Stimulated activated CD4-positive, alpha-beta T cell treated with anti-CD3 and anti-CD28 coated beads, Interleukin-12 subunit alpha, Interleukin-12 subunit beta, amount 100 ng/mL, for 24 hours (primary cell): Measurements from ENCODE around the gene HRH2.

Experiments
- DNase-seq, 2 experiments: peaks; one replicate each; pipeline ENCODE4 v3.0.0-alpha.2; 2020; ENCODE audit warnings: low read depth in 2 of 2

Gene HRH2

DNA sequence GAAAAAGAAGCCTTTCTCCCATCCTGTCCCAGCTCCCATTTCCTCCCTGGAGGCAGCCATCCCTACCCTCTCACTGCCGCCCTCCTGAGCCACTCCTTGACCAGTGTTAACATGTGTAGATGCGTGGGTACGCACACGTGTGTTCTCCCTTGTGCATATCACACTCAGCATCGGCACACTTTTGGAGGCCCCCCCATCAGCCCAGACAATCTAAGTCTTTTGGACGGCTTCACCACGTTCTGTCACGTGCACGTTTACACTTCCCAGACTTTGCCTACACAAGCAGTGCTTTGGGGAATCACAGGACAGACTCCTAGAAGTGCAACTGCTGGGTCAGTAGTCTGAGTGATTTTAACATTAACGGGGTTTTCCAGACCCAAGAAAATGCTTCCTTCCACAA is 18.0 kb downstream of the HRH2 start:
- DNase-seq, result no peak

DNA sequence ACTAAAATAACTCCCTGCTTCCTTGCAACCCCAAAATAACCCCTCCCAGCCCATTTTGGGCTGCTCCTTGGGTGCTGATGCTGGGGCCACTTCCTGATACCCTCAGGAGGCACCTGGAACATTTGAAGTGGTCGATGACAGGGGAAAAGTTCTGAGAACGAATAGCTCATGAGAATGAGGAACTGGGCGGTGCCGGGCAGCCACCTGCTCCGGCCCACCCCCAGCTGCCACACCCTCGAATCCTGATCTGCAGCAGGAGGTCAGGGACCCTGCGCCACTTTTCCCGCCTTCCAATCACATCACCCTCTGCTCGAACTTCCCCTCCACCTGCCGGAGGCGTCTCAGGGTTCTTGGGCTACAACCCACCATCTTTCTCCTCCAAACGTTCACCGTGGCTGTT is 19.7 kb downstream of the HRH2 start:
- no peak for DNase-seq

DNA sequence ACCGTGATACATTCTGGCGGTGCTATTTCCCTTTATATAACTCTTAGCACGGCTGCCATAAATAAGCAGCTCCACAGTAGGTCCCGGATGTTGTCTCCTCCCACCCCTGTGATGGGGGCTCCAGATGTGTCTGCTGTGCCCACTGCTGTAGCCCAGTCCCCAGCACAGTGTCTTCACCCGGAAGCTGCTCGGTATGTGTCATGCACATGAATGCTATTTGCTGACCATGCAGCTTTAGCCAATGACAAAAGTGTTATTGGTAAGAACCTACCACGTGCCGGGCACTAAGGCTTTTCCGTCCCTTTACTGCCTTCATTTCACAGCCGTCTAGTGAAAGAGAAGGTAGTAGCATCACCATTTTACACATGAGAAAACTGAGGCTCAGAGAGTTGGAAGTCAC is 20.2 kb downstream of the HRH2 start:
- no peak for DNase-seq

DNA sequence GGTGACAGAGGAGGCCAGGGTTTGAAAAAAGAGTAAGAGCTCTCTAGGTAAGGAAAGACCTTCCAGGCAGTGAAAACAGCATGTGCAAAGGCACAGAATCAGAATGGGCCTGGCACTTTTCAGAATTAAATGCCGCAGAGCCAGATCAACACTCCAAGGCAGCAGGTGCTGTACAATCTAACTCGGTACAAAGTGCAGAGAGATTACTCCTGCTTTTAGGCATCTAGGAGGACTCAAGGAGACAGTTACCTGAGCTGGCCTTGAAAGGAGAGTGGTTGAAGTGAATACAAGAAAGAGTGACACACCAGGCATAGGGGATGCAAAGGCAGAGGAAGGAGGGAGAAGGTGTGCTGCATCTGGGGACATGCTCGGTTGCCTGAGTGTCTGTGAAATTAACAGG is 21.5 kb downstream of the HRH2 start:
- no peak for DNase-seq

DNA sequence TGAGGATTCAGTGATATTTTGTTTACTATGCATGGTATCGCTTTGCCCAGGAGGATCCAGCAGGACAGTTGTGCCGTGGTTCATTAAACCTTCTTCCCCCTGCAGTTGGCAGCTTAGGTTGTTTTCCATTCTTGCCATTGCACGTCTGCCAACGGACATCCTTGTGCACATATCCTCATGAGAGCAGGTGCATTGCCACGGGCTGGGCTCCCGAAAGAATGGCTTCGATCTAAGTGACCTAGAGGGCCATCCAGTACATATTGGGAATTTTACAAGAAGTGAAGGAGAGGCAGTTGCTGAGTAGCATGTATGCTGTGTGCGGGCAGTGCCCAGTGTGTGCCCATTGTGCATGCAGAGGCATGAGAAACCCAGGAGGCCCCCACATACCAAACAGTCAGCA is 22.1 kb downstream of the HRH2 start:
- DNase-seq, result no peak

DNA sequence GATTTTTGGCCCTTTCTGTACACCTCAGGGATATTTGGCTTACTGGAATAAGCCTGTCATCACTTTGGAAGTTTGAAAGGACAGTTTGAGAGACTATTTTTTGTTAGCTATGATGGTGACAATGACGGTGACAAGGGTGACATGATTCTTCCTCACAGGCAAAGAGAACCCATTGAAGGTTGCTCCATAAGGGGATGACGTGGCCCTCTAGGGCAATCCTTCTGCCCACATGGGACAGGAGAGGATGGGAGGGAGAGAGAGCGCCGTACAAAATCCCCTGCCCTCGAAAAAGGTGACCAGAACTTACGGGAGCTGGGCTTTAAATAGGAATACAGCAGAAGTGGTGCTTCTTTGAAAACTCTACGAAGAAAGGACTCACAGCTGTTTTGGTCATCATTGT is 22.6 kb downstream of the HRH2 start:
- no peak for DNase-seq

DNA sequence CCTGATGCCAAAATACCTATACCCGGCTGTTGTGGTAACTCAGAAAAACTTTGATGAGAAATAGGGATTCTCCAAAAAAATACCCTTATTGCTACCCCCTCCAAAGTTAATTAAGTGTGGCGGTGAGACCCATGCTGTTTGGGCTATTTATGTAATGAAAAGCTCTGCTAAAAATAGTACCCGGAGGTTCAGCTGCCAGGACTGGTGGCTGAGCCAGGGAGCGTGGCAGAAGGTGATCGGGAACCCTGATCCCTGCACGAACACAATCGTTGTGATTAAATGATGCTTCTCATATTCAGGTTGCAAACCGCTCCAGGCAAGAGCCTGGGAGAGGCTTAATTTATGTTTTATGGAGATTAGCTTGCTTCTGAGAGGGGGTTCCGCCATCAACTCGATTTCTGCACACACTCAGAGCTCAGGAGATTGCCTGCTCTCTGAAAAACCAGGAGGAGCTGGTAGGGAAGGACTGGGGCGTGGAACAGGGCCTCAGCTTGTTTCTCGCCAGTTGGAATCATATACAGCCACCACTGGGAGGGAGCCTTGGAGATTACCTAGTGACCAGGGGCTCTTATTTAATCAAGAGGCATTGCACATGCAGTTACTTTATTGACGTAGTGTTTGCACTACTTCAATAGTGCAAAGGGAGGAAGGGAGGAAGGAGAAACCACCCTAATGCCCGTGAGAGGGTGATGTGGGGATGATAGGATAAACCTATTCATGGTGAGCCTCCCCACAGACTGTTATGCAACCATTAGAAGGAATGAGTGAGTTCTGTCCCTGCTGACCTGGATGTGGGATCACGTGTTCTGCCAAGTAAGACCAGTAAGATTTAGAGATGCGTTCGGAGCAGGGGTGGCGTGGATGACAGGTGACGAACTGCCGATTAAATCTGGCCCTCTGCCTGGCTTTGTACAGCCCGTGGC is 23.4 kb downstream of the HRH2 start:
- no peak for DNase-seq

DNA sequence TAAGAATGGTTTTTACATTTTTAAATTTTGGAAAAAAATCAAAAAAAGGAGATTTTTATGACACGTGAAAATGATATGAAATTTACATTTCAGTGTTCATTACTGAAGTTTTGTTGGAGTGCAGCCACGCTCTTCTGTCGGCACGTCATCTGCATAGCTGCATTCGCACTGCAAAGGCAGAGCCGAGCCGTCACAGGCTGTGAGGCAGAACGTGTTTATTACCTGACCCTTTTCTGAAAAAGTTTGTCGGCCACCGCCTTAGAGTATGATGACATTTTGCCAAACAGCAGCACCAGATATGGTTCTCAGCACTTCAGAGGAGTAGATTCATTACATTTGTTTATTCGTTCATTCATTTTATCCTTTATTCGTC is 24.1 kb downstream of the HRH2 start:
- no peak for DNase-seq

DNA sequence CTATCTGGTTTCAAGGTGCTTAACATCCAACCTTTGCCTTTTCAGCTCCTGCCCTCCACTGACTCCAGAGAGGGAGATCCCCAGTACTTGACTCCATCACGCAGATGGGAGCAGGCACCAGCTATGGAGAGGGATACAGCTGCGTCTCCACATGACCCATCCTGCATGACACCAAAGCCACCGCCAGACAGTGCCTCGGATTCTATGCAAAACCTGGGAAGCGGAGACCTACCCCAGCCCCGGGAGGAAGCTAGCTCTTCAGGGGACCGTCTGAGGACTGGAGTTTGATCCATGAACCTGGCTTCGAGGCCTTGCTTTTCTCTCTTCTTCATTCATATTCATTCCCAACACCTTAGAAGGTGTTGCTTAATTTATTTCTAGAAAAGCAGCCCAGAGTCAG is 24.8 kb downstream of the HRH2 start:
- DNase-seq, result no peak

DNA sequence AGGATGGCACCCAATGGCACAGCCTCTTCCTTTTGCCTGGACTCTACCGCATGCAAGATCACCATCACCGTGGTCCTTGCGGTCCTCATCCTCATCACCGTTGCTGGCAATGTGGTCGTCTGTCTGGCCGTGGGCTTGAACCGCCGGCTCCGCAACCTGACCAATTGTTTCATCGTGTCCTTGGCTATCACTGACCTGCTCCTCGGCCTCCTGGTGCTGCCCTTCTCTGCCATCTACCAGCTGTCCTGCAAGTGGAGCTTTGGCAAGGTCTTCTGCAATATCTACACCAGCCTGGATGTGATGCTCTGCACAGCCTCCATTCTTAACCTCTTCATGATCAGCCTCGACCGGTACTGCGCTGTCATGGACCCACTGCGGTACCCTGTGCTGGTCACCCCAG is 25.4 kb downstream of the HRH2 start:
- DNase-seq, result no peak

DNA sequence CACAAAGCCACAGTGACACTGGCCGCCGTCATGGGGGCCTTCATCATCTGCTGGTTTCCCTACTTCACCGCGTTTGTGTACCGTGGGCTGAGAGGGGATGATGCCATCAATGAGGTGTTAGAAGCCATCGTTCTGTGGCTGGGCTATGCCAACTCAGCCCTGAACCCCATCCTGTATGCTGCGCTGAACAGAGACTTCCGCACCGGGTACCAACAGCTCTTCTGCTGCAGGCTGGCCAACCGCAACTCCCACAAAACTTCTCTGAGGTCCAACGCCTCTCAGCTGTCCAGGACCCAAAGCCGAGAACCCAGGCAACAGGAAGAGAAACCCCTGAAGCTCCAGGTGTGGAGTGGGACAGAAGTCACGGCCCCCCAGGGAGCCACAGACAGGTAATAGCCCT is 26.1 kb downstream of the HRH2 start:
- DNase-seq, result no peak

DNA sequence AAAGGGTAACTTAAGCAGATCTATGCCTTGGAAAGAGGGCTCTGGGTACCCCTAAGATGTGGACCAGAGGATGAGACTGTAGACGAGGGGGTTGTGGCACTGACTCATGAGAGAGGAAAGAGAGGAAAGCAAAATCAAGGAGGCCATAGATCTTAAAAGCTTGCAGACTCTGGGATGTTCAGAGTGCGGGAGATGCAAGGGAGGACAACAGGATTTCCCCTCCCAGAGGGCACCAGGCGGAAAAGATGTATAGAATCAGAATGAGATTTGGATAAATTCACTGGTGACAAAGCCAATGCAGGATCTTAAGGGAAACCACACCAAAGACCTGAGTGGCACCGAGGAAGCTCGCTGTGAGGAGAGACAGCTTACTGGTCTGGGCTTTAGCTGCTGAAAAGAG is 27.1 kb downstream of the HRH2 start:
- no peak for DNase-seq

DNA sequence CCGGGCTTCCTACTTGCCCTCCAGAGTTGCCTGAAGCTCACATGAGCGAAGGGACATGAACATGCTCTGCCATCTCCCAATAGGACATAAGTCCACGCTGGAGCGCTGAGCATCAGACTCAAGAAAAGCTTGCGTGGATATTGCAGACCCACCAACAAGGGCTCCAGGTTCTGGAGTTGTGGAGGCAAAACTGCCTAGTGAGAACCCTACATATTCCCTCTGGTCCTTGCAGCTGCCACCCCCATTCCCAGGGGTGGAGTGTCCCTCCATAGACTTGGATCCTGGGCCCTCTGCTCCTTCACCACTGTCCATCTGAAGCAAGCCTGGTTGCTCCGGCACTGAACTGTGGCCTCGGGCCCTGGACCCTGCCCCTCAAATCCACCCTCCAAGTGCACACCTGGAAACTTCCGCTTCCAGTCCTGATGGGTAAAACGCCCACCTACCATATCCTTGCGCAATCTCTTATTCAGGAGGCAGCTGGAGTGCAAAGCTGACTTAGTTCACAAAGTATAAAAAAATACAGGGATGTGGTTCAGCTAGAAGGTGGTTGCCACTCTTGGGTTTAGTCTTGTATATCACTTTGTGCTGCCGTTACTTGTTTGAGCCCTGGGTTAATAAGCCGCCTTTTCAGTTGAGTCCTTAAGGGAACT is 28.0 kb downstream of the HRH2 start:
- no peak for DNase-seq

DNA sequence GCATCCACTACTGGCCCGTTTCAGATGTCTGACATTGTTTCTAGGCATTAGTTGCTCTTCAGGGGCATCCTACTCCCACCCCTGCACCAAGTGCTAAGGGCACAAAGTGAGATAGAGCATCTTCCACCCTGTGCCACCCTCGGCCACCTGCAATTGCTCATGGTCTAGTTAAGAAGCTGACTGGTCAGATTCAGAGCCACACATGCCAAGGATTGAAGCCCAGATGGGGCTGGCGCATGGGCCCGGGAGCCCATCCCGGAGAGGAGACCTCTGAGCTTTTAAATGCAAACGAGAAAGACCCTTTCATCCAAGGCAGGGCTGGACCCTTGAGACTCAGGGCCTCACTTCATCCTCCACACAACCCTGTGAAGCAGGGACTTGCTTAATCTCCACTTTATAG is 28.5 kb downstream of the HRH2 start:
- DNase-seq, result no peak

DNA sequence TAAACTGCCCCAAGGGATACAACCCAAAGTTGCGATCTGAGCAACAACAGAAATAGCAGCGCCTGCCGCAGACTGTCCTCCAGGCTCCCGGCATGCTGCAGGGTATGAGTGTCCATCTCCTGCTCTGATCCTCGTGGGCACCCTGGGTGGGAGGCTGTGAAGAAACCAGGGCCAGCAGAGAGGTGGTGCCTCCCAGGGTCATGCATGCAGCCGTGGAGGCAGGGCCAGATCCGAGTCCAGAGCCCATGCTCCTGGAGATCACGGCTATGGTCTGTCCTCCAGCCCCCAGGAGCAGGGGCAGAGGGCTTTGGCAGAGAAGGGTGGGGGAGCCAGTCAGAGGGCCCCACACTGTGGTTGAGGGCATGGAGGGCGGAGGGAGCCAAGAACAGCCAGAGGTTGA is 29.0 kb downstream of the HRH2 start:
- DNase-seq, result no peak

DNA sequence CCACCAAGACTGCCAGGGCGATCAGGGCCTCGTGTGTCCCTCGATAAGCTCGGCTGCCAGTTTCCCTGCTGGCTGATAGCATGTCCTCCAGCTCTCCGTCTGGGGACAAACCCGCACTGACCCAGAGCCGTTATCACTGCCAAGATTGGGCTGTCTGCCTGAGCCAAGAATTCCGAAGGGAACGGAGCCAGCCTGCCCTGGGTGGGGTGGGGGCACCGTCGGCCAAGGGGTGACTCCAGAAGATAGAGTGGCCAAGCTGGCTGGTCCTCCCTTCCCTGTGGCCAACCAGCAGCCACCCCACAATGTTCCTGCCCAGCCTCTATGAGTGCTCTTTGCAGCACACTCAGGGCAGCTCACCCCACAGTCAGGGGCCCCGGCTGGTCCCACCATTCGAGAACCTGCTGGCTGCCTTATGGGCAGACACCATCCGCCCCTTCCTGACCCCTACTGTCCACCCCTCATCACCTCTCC is 29.4 kb downstream of the HRH2 start:
- no peak for DNase-seq

DNA sequence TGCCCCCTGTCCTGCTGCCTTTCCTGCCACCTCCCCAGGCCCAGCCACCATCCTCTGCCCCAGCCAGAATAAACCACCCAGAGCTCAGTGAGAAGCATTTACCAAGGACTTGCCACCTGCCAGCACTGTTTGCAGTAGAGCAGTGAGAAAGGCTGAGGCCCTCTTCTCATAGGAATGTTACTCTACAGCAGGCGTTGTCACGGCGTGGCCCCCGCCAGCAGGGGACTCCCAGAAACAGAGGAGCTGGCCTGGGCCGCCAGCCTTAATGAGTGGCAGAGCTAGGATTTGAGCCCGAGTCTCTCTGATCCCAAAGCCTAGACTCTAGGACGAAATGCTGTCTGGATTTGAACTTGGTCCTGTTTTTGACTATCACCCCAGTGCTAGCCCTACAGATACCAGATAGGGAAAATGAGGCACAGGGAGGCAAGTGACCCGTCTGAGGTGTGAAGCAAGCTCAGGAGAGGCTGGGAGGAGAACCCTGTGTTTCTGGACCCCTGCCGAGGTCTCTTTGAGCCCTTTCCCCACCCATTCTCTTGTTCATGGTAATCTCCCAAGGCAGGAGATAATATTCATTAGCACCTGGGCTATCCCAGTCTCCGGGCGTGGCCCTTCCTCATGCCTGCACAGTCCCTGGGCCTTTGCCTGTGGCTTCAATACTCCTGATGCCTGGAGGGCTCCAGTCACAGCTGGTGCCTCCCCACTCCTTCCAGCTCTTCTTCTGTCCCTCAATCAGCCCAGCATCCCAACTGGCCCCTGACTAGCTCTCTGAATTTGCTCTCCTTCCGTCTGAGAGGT is 30.7 kb downstream of the HRH2 start:
- DNase-seq, result no peak

DNA sequence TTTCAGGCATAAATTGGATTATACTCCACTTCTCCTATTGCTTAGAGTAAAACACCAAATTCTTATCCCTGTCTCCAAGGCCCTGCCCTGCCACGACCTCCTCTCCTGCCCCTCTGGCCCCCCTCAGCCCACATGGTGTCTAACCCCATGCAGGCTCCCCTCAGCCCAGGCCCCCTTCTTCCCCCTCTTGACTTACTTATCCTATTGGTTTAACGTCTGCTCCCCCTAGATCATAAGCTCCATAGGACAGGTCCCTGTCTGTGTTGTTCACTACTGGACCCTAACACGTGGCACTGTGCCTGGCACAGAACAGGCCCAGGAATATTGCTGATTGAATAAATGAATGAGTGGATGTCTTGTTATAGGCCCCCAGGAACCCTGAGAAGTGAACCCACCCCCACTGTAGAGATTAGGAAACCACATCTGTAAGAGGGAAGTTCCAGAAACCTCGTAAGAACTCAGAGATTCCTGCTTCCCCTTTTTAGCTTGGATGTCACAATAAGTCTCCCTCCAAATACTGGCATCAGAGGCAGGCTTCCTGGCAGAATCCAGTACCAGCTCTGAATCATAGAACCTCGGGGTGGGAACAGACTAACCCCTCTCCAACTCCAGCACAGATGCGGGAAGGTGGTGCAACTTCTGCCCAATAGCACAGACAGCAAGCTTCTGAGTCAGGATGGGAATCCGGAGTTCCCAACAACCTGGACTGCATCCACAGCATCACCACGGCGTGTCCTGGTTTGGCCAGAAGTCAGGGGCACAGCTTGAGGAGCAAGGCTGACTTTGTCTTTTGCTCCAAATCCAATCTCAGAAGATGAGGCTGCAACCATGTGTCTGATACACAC is 31.5 kb downstream of the HRH2 start:
- DNase-seq, result no peak

DNA sequence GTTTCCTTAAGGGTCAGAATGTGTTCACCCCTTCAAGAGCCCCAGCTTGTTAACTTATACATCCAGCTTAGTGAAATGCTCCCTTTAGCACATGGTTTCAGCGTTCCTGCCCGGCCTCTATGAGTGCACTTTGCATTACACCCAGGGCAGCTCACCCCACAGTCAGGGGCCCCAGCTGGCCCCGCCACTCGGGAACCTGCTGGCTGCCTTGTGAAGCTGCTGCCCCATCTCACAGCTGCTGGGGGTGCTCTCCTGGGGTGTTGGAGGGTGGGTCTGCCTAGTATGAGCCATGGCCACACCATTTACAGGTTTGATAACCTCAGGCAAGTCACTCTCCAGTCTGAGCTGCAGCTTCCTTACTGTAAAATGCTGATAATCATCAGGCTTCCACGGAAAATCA is 32.2 kb downstream of the HRH2 start:
- no peak for DNase-seq

DNA sequence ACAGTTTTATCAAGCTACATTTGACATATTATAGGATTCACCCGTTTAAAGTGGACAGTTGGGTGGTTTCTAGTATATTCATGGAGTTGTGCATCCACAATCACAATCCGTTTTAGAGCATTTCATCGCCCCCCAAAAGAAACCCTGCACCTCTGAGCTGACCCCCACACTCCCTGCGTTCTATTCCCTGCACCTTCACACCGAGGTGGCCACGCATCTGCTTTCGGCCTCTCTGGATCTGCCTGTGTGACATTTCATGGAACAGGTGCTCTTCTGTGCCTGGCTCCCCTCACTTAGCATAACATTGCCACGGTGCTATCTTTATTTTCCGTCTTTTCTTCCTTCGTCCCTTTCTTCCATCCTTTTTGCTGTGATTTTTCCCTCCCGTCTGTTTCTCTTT is 32.7 kb downstream of the HRH2 start:
- DNase-seq, result no peak

DNA sequence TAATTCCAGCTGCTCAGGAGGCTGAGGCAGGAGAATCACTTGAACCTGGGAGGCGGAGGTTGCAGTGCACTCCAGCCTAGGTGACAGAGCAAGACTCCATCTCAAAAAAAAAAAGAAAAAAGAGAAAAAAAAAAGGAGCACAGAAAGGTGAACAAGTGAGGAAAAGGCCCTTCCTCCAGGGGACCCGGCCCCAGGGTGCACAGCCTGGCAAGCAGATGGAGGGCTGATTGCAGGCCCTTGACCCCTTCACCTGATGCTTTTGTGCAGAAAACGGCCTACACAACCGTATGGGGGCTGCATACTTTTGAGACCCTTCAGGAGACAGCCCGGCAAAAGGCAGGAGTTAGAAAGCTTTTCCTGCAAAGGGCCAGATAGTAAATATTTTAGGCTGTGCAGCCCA is 33.9 kb downstream of the HRH2 start:
- no peak for DNase-seq
